GM23338 (cell line): ENCODE measurements around the gene COX5B. TPM values are rescaled to one million over a fixed set of nuclear protein-coding genes. Genes with fewer than 3 reads are reported as not detected.
A peak's percentile ranks its signal among the peaks of the same experiment; 100 is the strongest.

ENCODE experiments used
- ATAC-seq: fragments of 200-7000 bp; cut with Tn5 transposase; 3 replicates; pipeline ENCODE4 v1.9.1; 2020
- DNase-seq: peaks from one replicate; pipeline ENCODE4 v3.0.0-alpha.2; 2015; ENCODE audit warnings: low spot score
- H2AFZ ChIP-seq: fragments of 200-600 bp; sonication (generic); 2 replicates; pipeline ENCODE4 v1.8.0; 2016; ENCODE audit warnings: antibody characterized with exemption, mild to moderate bottlenecking, moderate library complexity
- H3F3A ChIP-seq: fragments of 200-600 bp; sonication (generic); replicated peaks from 2 replicates; pipeline ENCODE4 v1.8.0; 2017; ENCODE audit warnings: antibody characterized with exemption, mixed run types, low read depth
- H3K27ac ChIP-seq: fragments of 200-600 bp; sonication (generic); 2 replicates; pipeline ENCODE4 v1.6.1; 2016; ENCODE audit warnings: low read depth
- H3K27me3 ChIP-seq: fragments of 200-600 bp; sonication (generic); 2 replicates; pipeline ENCODE4 v1.8.0; 2016; ENCODE audit warnings: mild to moderate bottlenecking, mixed run types, moderate library complexity; ENCODE audit not compliant: insufficient read depth
- H3K36me3 ChIP-seq: fragments of 200-600 bp; sonication (generic); 2 replicates; pipeline ENCODE4 v1.8.0; 2016; ENCODE audit warnings: mild to moderate bottlenecking; ENCODE audit not compliant: insufficient read depth
- H3K4me1 ChIP-seq: fragments of 200-600 bp; sonication (generic); 2 replicates; pipeline ENCODE4 v1.8.0; 2016; ENCODE audit warnings: mild to moderate bottlenecking, moderate library complexity; ENCODE audit not compliant: insufficient read depth
- H3K4me2 ChIP-seq: fragments of 200-600 bp; sonication (generic); 2 replicates; pipeline ENCODE4 v1.7.1; 2017; ENCODE audit warnings: mixed run types
- H3K4me3 ChIP-seq: fragments of 200-600 bp; sonication (generic); 2 replicates; pipeline ENCODE4 v1.6.1; 2016; ENCODE audit warnings: mixed run types
- H3K79me2 ChIP-seq: fragments of 200-600 bp; sonication (generic); replicated peaks from 2 replicates; pipeline ENCODE4 v1.8.0; 2017; ENCODE audit warnings: mild to moderate bottlenecking; ENCODE audit not compliant: insufficient read depth
- H3K9me2 ChIP-seq: fragments of 200-600 bp; sonication (generic); 2 replicates; pipeline ENCODE4 v1.8.0; 2017; ENCODE audit not compliant: insufficient read depth
- H4K20me1 ChIP-seq: fragments of 200-600 bp; sonication (generic); replicated peaks from 2 replicates; pipeline ENCODE4 v1.8.0; 2017; ENCODE audit warnings: mild to moderate bottlenecking; ENCODE audit not compliant: insufficient read depth
- H3K27ac Mint-ChIP-seq: 2 replicates; pipeline ENCODE4 v1.8.0; 2020; ENCODE audit warnings: inconsistent platforms, mild to moderate bottlenecking, moderate library complexity, mixed read lengths
- H3K27me3 Mint-ChIP-seq: 3 replicates; pipeline ENCODE4 v1.8.0; 2022; ENCODE audit warnings: low read depth, mild to moderate bottlenecking, moderate library complexity, mixed read lengths, inconsistent platforms; ENCODE audit not compliant: insufficient read depth, poor library complexity
- H3K36me3 Mint-ChIP-seq: 3 replicates; pipeline ENCODE4 v1.8.0; 2021; ENCODE audit warnings: low read depth, mild to moderate bottlenecking, inconsistent platforms, moderate library complexity, mixed read lengths
- H3K4me1 Mint-ChIP-seq: 3 replicates; pipeline ENCODE4 v1.8.0; 2020; ENCODE audit warnings: mild to moderate bottlenecking, inconsistent platforms, mixed read lengths
- H3K4me3 Mint-ChIP-seq: 3 replicates; pipeline ENCODE4 v1.8.0; 2021; ENCODE audit warnings: moderate library complexity, mild to moderate bottlenecking, inconsistent platforms, mixed read lengths
- H3K9me3 Mint-ChIP-seq: 3 replicates; pipeline ENCODE4 v1.8.0; 2020; ENCODE audit warnings: moderate library complexity, mild to moderate bottlenecking, inconsistent platforms, mixed read lengths
- CREB1 ChIP-seq: fragments of 250-450 bp; sonication (Bioruptor Pico); IDR thresholded peaks from 2 replicates; pipeline ENCODE4 v1.5.0; 2020; ENCODE audit warnings: low read depth, mild to moderate bottlenecking, moderate library complexity
- EZH2 ChIP-seq: fragments of 200-600 bp; sonication (generic); IDR thresholded peaks from one replicate; pipeline ENCODE4 v1.8.0; 2017; ENCODE audit warnings: antibody characterized with exemption, mild to moderate bottlenecking, low read depth; ENCODE audit not compliant: unreplicated experiment
- JUNB ChIP-seq: IDR thresholded peaks from one replicate; pipeline ENCODE4 v1.6.1; 2016; ENCODE audit warnings: antibody characterized with exemption; ENCODE audit not compliant: unreplicated experiment
- NANOG ChIP-seq: IDR thresholded peaks from 2 replicates; pipeline ENCODE4 v1.6.1; 2016; ENCODE audit warnings: antibody characterized with exemption, borderline replicate concordance
- STAT1 ChIP-seq: IDR thresholded peaks from one replicate; pipeline ENCODE4 v1.6.1; 2016; ENCODE audit warnings: antibody characterized with exemption; ENCODE audit not compliant: unreplicated experiment
- ZNF114 ChIP-seq: fragments of 250-450 bp; sonication (Bioruptor Pico); IDR thresholded peaks from 2 replicates; pipeline ENCODE4 v1.5.0; 2020; ENCODE audit warnings: mild to moderate bottlenecking, moderate library complexity
- ZNF331 ChIP-seq: fragments of 250-450 bp; sonication (Bioruptor Pico); IDR thresholded peaks from 2 replicates; pipeline ENCODE4 v1.5.0; 2020; ENCODE audit warnings: low read depth, mild to moderate bottlenecking, moderate library complexity
- ZNF462 ChIP-seq: fragments of 250-450 bp; sonication (Bioruptor Pico); IDR thresholded peaks from 2 replicates; pipeline ENCODE4 v1.5.0; 2020; ENCODE audit warnings: mild to moderate bottlenecking, moderate library complexity
- polyA plus RNA-seq: library from polyadenylated mRNA; unstranded; fragments of >200 nt; fragmentation: Nextera tagmentation; extraction: Ambion mirVana; gene quantifications from 2 replicates; pipeline ENCODE4 v1.2.1, GENCODE V29; 2016
- total RNA-seq: library from RNA; depleted of rRNA; stranded (reverse); fragments of >200 nt; shearing (Covaris generic); gene quantifications from 2 replicates; pipeline ENCODE4 v1.2.3, GENCODE V29; 2014

Gene COX5B
- total and polyA plus RNA-seq, 2 experiments from 2014 or later: 260 to 666 TPM

GRCh38 chr2:97688062-97688827, 42.4 kb downstream of the COX5B start:
- H3K36me3 Mint-ChIP-seq: no peaks in the 10 kb centered on the region
- H3K79me2 ChIP-seq: no peaks in the 10 kb centered on the region
- H3K36me3 ChIP-seq: no peaks in the 10 kb centered on the region
- TF ChIP-seq JUNB: no peak
- TF ChIP-seq ZNF331: no peak
- TF ChIP-seq STAT1: no peak
- TF ChIP-seq ZNF462 (CRISPR knock-in tag): no peak
- no peak for TF ChIP-seq CREB1
- TF ChIP-seq EZH2: no peak
- TF ChIP-seq NANOG: no peak
- no peak for TF ChIP-seq ZNF114 (CRISPR knock-in tag)
- H4K20me1 ChIP-seq: no peaks in the 10 kb centered on the region
- H3K4me3 Mint-ChIP-seq: no peak overlapping the region
- H3K27me3 ChIP-seq: no peaks in the 10 kb centered on the region
- H3K4me3 ChIP-seq: no peak overlapping the region
- H3F3A ChIP-seq: no peaks in the 10 kb centered on the region
- peaks cover 7% of the 10 kb centered on the region; the same call in 2 of the 3 replicates for H3K9me3 Mint-ChIP-seq
- peaks cover 17% of the 10 kb centered on the region for H3K4me1 Mint-ChIP-seq
- peaks cover 13% of the 10 kb centered on the region; the same call in 1 of the 2 replicates for H3K4me1 ChIP-seq
- H3K27ac Mint-ChIP-seq: peak overlapping the region; percentile 73; the same call in 1 of the 2 replicates
- H3K27ac ChIP-seq: no peak overlapping the region
- H3K27me3 Mint-ChIP-seq: peaks cover 4% of the 10 kb centered on the region
- no peak overlapping the region for H2AFZ ChIP-seq
- DNase-seq (no peak), ATAC-seq (no peak)
- no peaks in the 10 kb centered on the region for H3K9me2 ChIP-seq
- no peak overlapping the region for H3K4me2 ChIP-seq
